ENCODE measurements around the gene SMYD3. TPM values are rescaled to one million over a fixed set of nuclear protein-coding genes. Genes with fewer than 3 reads are reported as not detected.

Gene SMYD3
- total RNA-seq, 3 donors from 2014 or later: 16.8 to 28.8 (median 19.5) TPM

- Histone ChIP-seq H3K9me3 (no peaks in the 10 kb centered on the region), H3K36me3 (no peaks in the 10 kb centered on the region), H3K4me1 (no peaks in the 10 kb centered on the region), H3K4me3 (no peak overlapping the region), H3K27me3 (no peaks in the 10 kb centered on the region), H3K27ac (no peak overlapping the region)
- no peak for DNase-seq (ENCODE audit: low spot score in 2 of 2)
- TF ChIP-seq CTCF (IDR thresholded peaks at IDR 0.05) (no peak), POLR2A (IDR thresholded peaks at IDR 0.05) (no peak), POLR2AphosphoS5 (IDR thresholded peaks at IDR 0.05) (no peak)
- intact Hi-C loops (cut with DNase I; ENCODE audit: low total_unique reads): no loop called here
Measured at GRCh38 chr1:246483569-246483933, 23.5 kb downstream of the SMYD3 start.

DNA sequence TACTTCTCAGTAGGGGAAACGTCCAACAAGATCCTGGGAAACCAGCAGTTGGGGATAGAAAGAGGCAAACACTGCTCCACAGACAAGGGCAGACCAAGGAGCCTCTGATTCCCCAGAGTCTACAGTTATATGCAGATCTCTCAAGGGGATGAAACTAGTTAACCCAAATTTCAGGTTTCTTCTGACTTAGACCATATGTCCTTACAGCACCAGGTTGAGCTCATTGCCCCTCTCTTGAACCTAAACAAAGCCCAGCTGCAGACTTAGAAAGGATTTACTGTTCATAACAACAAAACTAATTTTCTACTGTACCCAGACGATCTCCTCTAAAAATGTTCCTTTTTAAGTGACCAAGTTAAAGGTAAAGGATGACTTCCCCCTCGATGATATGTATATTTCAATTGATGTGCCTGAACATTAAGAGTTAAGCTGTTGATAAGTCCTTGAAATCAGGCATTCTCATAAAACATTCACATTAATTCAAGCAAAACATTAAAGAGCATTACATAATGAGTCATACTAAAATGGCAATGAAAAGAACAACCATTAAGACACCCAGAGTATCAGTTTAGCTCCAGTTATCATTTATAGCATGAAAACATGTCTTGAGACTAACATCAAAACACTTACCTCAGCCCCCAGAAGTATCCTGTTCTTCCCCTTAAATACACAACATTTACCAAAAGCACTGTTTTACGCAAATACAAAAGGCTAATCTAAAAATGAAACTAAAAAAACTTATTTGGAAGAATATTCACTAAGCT, 24.1 kb downstream of the SMYD3 start:
- intact Hi-C loops (cut with DNase I; ENCODE audit: low total_unique reads): no loop called here
- H3K27me3 ChIP-seq: no peaks in the 10 kb centered on the region
- DNase-seq (ENCODE audit: low spot score in 2 of 2): no peak
- TF ChIP-seq CTCF (IDR thresholded peaks at IDR 0.05) (no peak), POLR2AphosphoS5 (IDR thresholded peaks at IDR 0.05) (no peak), POLR2A (IDR thresholded peaks at IDR 0.05) (no peak)
- H3K9me3 ChIP-seq: no peaks in the 10 kb centered on the region
- H3K36me3 ChIP-seq: no peaks in the 10 kb centered on the region
- H3K4me3 ChIP-seq: no peak overlapping the region
- H3K27ac ChIP-seq: no peak overlapping the region
- no peaks in the 10 kb centered on the region for H3K4me1 ChIP-seq

- H3K27ac ChIP-seq: no peak overlapping the region
- no peaks in the 10 kb centered on the region for H3K9me3 ChIP-seq
- no peaks in the 10 kb centered on the region for H3K4me1 ChIP-seq
- intact Hi-C loops (cut with DNase I; ENCODE audit: low total_unique reads): no loop called here
- no peak for DNase-seq (ENCODE audit: low spot score in 2 of 2)
- no peaks in the 10 kb centered on the region for H3K27me3 ChIP-seq
- no peak overlapping the region for H3K4me3 ChIP-seq
- TF ChIP-seq CTCF (IDR thresholded peaks at IDR 0.05) (no peak), POLR2AphosphoS5 (IDR thresholded peaks at IDR 0.05) (no peak), POLR2A (IDR thresholded peaks at IDR 0.05) (no peak)
- H3K36me3 ChIP-seq: no peaks in the 10 kb centered on the region
Measured at GRCh38 chr1:246479061-246479460, 28.0 kb downstream of the SMYD3 start.

GRCh38 chr1:246477634-246478033, 29.4 kb downstream of the SMYD3 start:
- Histone ChIP-seq H3K9me3 (no peaks in the 10 kb centered on the region), H3K4me3 (no peak overlapping the region), H3K4me1 (no peaks in the 10 kb centered on the region), H3K27ac (no peak overlapping the region), H3K27me3 (no peaks in the 10 kb centered on the region), H3K36me3 (no peaks in the 10 kb centered on the region)
- TF ChIP-seq POLR2A (IDR thresholded peaks at IDR 0.05): no peak
- no peak for TF ChIP-seq CTCF (IDR thresholded peaks at IDR 0.05)
- intact Hi-C loops (cut with DNase I; ENCODE audit: low total_unique reads): no loop called here
- DNase-seq (ENCODE audit: low spot score in 2 of 2): no peak

DNA sequence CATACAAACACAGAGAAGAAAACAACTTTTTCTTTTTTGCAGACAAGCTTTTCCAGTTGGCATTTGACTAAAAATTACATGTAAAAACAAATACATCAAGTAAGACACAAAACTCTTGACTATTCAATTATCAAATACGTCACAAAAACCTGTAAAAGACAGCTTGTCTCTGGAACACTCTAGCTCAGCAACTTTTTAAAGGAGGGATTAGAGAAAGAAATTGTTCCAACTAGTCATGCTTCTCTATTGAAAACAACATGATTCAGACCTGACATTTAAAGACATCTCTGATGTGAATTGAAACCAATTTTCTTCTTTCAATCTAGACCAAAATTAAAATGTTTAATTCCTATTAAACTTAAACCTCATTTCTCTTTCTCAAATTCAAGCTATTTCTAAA, 30.3 kb downstream of the SMYD3 start:
- no peak overlapping the region for H3K4me3 ChIP-seq
- H3K4me1 ChIP-seq: no peaks in the 10 kb centered on the region
- intact Hi-C loops (cut with DNase I; ENCODE audit: low total_unique reads): no loop called here
- no peaks in the 10 kb centered on the region for H3K36me3 ChIP-seq
- no peaks in the 10 kb centered on the region for H3K27me3 ChIP-seq
- no peak overlapping the region for H3K27ac ChIP-seq
- DNase-seq (ENCODE audit: low spot score in 2 of 2): no peak
- TF ChIP-seq CTCF (IDR thresholded peaks at IDR 0.05) (no peak), POLR2A (IDR thresholded peaks at IDR 0.05) (no peak), POLR2AphosphoS5 (IDR thresholded peaks at IDR 0.05) (no peak)
- H3K9me3 ChIP-seq: no peaks in the 10 kb centered on the region
